RWPE2 (cell line): ENCODE data around the gene TXNDC5.

Source experiments
- ATAC-seq: fragments of 200-7000 bp; cut with Tn5 transposase; 3 replicates; pipeline ENCODE4 v1.9.1; 2021; ENCODE audit warnings: low read depth
- DNase-seq: peaks from one replicate; pipeline ENCODE4 v3.0.0-alpha.2; 2020; ENCODE audit warnings: low spot score
- H3K27ac ChIP-seq: fragments of 450-650 bp; 2 replicates; pipeline ENCODE4 v1.5.1; 2017; ENCODE audit warnings: mild to moderate bottlenecking; ENCODE audit not compliant: poor library complexity, severe bottlenecking
- H3K27me3 ChIP-seq: fragments of 250-450 bp; sonication (Bioruptor Pico); 2 replicates; pipeline ENCODE4 v1.5.1; 2021; ENCODE audit warnings: mild to moderate bottlenecking, moderate library complexity; ENCODE audit not compliant: insufficient read depth, poor library complexity, severe bottlenecking
- H3K36me3 ChIP-seq: fragments of 250-450 bp; sonication (Bioruptor Pico); 2 replicates; pipeline ENCODE4 v1.5.1; 2020; ENCODE audit warnings: low read depth, mild to moderate bottlenecking, moderate library complexity
- H3K4me1 ChIP-seq: fragments of 250-450 bp; sonication (Bioruptor Pico); 2 replicates; pipeline ENCODE4 v1.5.1; 2021; ENCODE audit warnings: mild to moderate bottlenecking, moderate library complexity; ENCODE audit not compliant: insufficient read depth, poor library complexity, severe bottlenecking
- H3K4me3 ChIP-seq: fragments of 250-450 bp; sonication (Bioruptor Pico); 2 replicates; pipeline ENCODE4 v1.5.1; 2021; ENCODE audit warnings: mild to moderate bottlenecking, moderate library complexity; ENCODE audit not compliant: severe bottlenecking
- H3K9me3 ChIP-seq: fragments of 250-450 bp; sonication (Bioruptor Pico); 2 replicates; pipeline ENCODE4 v1.5.1; 2021; ENCODE audit warnings: mild to moderate bottlenecking, moderate library complexity; ENCODE audit not compliant: severe bottlenecking
- TF ChIP-seq, protein P1 (sequence below): fragments of 450-650 bp; IDR thresholded peaks from one replicate; pipeline ENCODE4 v1.5.1; 2017; ENCODE audit warnings: mild to moderate bottlenecking, moderate library complexity; ENCODE audit not compliant: poor library complexity, severe bottlenecking

The TXNDC5 gene

DNA sequence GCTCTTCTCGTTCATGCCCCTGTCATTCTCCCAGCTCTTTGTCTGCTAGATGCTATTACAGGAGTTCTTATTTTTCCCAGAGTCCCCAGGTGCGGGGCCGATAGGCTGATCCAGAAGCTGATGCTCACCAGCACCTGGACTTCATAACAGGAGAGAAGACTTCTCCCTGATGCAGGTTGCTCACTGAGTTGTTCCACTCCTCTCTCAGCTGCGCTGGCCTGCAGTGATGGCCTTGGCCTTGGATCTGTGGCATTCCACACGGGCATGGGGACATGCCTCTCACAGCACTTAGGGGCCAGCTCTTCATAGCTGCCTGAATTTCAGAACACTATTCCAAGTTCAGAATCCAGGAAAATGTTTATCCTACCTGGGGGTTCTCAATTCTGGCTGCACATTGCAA lies 7.1 kb upstream of the TXNDC5 start:
- no peak overlapping the region for H3K4me3 ChIP-seq
- no peak for DNase-seq
- H3K27me3 ChIP-seq: no peaks in the 10 kb centered on the region
- no peaks in the 10 kb centered on the region for H3K36me3 ChIP-seq
- H3K9me3 ChIP-seq: no peaks in the 10 kb centered on the region
- H3K27ac ChIP-seq: no peak overlapping the region
- ATAC-seq: no peak
- peaks cover 10% of the 10 kb centered on the region for H3K4me1 ChIP-seq
- TF ChIP-seq, protein P1, sequence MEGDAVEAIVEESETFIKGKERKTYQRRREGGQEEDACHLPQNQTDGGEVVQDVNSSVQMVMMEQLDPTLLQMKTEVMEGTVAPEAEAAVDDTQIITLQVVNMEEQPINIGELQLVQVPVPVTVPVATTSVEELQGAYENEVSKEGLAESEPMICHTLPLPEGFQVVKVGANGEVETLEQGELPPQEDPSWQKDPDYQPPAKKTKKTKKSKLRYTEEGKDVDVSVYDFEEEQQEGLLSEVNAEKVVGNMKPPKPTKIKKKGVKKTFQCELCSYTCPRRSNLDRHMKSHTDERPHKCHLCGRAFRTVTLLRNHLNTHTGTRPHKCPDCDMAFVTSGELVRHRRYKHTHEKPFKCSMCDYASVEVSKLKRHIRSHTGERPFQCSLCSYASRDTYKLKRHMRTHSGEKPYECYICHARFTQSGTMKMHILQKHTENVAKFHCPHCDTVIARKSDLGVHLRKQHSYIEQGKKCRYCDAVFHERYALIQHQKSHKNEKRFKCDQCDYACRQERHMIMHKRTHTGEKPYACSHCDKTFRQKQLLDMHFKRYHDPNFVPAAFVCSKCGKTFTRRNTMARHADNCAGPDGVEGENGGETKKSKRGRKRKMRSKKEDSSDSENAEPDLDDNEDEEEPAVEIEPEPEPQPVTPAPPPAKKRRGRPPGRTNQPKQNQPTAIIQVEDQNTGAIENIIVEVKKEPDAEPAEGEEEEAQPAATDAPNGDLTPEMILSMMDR: no peak

DNA sequence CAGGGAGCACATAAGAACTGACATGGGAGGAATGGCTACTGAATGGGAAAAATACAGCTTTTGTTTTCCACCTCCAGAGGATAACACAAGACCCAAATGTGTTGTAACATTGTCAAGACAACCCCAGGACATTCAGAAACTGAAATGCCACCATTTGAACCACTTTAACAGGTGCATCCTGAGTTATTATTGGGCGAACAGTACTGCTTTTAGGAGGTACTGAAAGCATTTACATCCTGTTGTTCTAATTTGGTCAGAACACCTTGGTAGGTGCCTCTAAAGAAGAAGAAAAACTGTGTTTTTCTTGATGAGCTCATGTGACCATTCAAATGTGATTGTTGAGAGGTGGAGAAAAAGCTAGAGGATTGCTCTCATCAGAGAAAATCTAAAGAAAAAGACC lies 6.4 kb upstream of the TXNDC5 start:
- H3K4me1 ChIP-seq: peaks cover 10% of the 10 kb centered on the region
- no peaks in the 10 kb centered on the region for H3K9me3 ChIP-seq
- ATAC-seq: no peak
- H3K36me3 ChIP-seq: no peaks in the 10 kb centered on the region
- TF ChIP-seq, protein P1: no peak
- DNase-seq: no peak
- no peaks in the 10 kb centered on the region for H3K27me3 ChIP-seq
- H3K4me3 ChIP-seq: no peak overlapping the region
- no peak overlapping the region for H3K27ac ChIP-seq

DNA sequence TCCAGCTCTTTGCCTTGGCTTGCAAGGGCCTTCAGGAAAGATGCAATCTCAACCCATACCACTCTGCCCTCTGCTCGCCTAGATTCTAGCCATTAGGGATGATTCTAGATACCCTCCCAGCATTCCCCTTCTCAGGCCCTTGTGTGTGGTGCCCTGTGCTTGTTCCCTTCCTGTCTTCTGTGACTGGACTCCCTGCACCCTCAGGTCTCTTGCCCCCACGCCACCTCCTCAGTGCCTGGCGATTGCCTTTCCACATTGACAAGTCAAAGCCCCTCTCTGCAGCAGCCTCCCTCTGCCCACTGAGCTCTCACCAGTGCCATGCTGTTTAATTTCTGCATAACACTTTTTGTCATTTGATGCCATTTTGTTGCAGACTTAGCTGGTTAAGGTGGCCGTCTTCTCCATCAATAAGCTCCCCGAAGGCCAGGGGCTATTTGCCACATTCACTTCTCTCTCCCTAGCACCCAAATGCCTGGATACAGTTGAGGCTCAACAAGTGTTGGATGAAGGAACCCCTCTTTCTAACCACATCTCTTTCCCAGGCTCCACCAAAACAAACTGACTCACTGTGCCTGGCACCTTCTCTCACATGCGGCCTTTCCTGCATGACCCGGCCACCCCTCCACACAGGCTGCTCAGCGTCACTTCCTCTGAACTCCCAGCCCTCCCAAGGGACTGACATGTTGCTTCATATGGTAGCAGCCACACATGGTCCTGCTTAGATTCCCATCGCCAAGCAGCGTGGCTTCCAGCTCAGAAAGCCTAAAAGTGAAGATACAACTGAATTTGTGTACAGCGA lies 4.6 kb upstream of the TXNDC5 start:
- Histone ChIP-seq H3K27me3 (no peaks in the 10 kb centered on the region), H3K4me1 (peaks cover 6% of the 10 kb centered on the region), H3K27ac (no peak overlapping the region), H3K36me3 (no peaks in the 10 kb centered on the region), H3K9me3 (no peaks in the 10 kb centered on the region), H3K4me3 (no peak overlapping the region)
- ATAC-seq (no peak), DNase-seq (no peak)
- TF ChIP-seq, protein P1: no peak

DNA sequence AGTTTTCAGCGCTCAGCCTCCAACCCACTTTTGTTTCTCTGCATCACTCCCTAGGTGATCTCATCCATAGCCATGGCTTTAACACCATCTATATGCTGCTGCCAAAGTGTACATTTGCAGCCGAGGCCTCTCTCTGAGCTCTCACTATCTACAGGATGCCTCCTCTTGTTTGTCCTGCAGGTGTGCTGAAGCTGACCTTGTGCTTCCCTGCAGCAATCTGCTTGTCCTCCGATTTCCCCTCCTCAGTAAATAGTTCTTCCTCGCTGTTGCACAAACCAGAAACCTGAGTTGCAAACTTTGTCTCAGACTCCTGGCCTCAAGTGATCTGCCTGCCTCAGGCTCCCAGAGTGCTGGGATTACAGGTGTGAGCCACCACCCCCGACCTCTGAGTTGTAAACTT lies 3.7 kb upstream of the TXNDC5 start:
- no peaks in the 10 kb centered on the region for H3K4me1 ChIP-seq
- no peaks in the 10 kb centered on the region for H3K27me3 ChIP-seq
- TF ChIP-seq, protein P1: no peak
- H3K9me3 ChIP-seq: no peaks in the 10 kb centered on the region
- H3K27ac ChIP-seq: no peak overlapping the region
- H3K4me3 ChIP-seq: no peak overlapping the region
- DNase-seq (no peak), ATAC-seq (no peak)
- H3K36me3 ChIP-seq: no peaks in the 10 kb centered on the region
